ENCODE measurements around the gene CCL11. TPM values are rescaled to one million over a fixed set of nuclear protein-coding genes. Genes with fewer than 3 reads are reported as not detected.

The CCL11 gene
- total RNA-seq, 1 donor from 2014 or later: not detected

DNA sequence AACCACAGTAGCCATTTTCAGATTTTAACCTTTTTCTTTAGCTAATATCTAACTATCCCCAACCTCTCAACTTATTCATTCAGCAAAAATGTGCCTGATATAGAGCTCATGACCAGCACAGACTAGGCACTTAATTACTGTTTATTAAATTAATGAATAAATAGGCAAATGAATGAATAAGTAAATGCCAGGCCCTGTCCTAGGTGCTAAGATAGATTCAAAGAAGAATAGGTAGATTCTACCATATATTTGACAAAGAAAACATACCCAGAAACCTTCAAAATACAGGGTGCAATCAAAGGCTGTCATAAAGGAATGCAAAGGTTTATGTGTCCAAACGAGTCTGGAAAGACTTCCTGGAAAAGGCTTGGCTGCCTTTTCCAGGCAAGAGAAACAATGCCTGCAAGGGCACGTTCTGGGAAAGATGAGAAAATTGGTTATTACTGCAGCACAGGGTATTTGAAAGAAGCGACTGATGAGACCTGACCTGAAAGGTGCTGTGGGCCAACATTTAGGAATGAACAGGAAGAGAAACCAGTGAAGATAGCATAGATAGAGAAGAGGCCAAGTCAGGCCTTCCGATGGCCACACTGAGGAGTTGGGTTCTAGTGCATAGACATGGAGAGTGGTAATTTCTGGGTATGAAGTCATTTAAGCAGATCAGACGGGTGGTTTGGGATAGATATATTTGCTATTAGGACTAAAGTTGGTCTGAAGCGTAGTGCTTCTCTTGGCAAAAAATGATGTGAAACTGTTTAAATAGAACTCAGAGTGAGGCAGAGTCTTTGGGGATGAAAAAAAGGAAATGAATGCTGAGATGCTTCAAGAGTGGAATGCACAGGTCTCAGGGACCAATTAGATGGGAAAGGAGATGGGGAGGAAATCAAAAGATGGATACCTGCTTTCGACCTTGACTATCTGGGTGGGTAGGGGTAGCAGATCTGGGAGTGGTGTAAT, 41.9 kb upstream of the CCL11 start:
- H3K36me3 Mint-ChIP-seq: no peaks in the 10 kb centered on the region
- no peak for DNase-seq (ENCODE audit: extremely low spot score, unreplicated experiment)
- H3K4me3 Mint-ChIP-seq: no peak overlapping the region
- H3K27ac Mint-ChIP-seq: no peak overlapping the region
- no peaks in the 10 kb centered on the region for H3K9me3 Mint-ChIP-seq
- H3K4me1 Mint-ChIP-seq (ENCODE audit: unreplicated experiment): peaks cover 11% of the 10 kb centered on the region
- TF ChIP-seq, protein P1, sequence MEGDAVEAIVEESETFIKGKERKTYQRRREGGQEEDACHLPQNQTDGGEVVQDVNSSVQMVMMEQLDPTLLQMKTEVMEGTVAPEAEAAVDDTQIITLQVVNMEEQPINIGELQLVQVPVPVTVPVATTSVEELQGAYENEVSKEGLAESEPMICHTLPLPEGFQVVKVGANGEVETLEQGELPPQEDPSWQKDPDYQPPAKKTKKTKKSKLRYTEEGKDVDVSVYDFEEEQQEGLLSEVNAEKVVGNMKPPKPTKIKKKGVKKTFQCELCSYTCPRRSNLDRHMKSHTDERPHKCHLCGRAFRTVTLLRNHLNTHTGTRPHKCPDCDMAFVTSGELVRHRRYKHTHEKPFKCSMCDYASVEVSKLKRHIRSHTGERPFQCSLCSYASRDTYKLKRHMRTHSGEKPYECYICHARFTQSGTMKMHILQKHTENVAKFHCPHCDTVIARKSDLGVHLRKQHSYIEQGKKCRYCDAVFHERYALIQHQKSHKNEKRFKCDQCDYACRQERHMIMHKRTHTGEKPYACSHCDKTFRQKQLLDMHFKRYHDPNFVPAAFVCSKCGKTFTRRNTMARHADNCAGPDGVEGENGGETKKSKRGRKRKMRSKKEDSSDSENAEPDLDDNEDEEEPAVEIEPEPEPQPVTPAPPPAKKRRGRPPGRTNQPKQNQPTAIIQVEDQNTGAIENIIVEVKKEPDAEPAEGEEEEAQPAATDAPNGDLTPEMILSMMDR (conservative IDR thresholded peaks at IDR 0.05): no peak
- H3K27me3 Mint-ChIP-seq: peaks cover 5% of the 10 kb centered on the region

DNA sequence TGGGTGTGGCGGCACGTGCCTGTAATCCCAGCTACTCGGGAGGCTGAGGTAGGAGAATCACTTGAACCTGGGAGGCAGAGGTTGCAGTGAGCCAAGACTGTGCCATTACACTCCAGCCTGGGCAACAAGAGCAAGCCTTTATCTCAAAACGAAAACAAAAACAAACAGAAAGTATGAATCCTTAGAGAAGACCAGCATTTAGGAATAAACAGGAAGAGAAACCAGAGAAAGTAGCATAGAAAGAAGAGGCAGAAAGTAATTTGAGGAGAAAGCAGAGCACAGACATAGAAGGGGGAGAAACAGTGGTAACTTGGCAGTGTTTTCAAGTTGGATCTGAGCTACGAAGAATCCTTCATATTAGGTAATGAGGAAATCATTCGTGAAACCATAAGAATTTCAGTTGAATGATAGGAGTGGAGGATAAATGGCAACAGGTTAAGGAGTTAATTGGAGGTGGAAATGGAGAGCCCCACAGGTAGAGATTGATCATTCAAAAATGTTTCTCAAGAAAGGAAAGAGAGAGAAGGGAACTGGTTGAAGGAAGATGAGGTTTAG, 40.1 kb upstream of the CCL11 start:
- Mint-ChIP-seq H3K4me1 (ENCODE audit: unreplicated experiment) (peaks cover under 1% of the 10 kb centered on the region), H3K9me3 (no peaks in the 10 kb centered on the region), H3K27ac (no peak overlapping the region), H3K4me3 (no peak overlapping the region), H3K27me3 (peaks cover 5% of the 10 kb centered on the region), H3K36me3 (no peaks in the 10 kb centered on the region)
- DNase-seq (ENCODE audit: extremely low spot score, unreplicated experiment): no peak
- TF ChIP-seq, protein P1 (conservative IDR thresholded peaks at IDR 0.05): no peak

DNA sequence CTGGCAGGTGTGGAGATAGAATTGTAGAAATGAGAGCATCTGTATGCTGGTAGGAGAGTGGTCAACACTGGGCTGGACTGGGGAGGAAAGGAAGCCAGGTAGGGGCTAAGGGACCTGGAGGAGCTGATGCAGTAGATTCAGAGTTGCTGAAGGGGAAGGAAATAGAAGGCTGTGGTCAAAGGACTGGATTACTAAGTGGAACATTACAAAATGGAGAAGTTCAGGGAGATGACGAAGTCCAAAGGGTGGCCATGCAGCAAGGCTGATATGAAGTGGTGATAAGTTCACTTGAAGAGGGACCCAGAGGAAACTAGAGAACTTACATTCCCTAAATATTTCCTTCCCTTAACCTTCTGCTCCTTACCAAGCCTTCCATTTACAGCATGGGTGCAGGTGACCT, 39.1 kb upstream of the CCL11 start:
- Mint-ChIP-seq H3K4me3 (no peak overlapping the region), H3K27me3 (peaks cover 9% of the 10 kb centered on the region)

DNA sequence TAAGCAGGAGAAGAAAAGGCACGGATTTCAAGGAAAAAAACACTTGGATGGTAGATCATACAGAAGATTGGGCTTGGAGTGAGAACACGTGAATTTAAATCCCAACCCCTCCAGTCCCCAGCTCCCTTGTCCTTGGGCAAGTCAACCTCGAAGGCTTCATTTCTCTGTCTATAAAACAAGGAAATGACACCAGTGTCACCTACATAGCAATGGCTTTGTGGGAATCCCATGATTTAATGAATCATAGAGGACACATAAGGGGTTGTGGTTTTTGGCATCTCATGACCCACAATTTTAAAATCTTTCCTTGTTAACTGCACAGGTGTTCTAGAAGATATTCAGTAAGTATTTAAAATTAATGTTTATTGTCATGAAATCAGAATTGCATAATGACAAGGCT, 38.7 kb upstream of the CCL11 start:
- Mint-ChIP-seq H3K27ac (no peak overlapping the region), H3K9me3 (no peaks in the 10 kb centered on the region), H3K27me3 (peaks cover 9% of the 10 kb centered on the region), H3K4me3 (no peak overlapping the region), H3K4me1 (ENCODE audit: unreplicated experiment) (peaks cover 9% of the 10 kb centered on the region), H3K36me3 (no peaks in the 10 kb centered on the region)
- DNase-seq (ENCODE audit: extremely low spot score, unreplicated experiment): no peak
- TF ChIP-seq, protein P1 (conservative IDR thresholded peaks at IDR 0.05): no peak

More for the DNA sequence above, 39.1 kb upstream of the CCL11 start:
- no peaks in the 10 kb centered on the region for H3K9me3 Mint-ChIP-seq
- no peak for DNase-seq (ENCODE audit: extremely low spot score, unreplicated experiment)
- H3K4me1 Mint-ChIP-seq (ENCODE audit: unreplicated experiment): peaks cover 9% of the 10 kb centered on the region
- TF ChIP-seq, protein P1 (conservative IDR thresholded peaks at IDR 0.05): no peak
- H3K27ac Mint-ChIP-seq: no peak overlapping the region
- H3K36me3 Mint-ChIP-seq: no peaks in the 10 kb centered on the region

DNA sequence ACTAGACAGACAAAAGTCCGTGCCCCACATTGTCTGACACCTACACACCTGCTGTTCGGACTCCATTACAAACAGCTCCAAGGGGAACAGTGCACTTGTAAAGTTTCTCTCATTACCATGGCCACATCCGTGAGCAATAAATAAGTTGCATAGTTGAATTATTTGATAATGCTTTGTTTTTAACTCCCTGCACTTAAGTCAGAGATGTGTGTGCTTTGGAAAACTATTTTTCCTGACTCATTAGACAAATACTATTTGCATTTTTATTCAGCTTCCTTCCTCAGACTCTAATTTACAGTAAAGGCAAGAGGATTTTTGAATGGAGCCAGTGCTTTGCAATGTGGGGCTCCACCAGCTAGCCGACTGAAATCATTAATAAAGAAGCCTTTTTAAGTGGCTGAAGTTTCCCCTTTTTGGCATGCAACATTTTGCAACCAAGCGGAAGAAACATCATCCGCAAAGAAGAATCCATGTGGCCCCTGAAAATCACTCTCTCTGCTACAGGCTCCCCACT, 37.0 kb upstream of the CCL11 start:
- Mint-ChIP-seq H3K9me3 (no peaks in the 10 kb centered on the region), H3K4me3 (no peak overlapping the region), H3K27me3 (peaks cover 9% of the 10 kb centered on the region), H3K27ac (no peak overlapping the region), H3K4me1 (ENCODE audit: unreplicated experiment) (peaks cover 16% of the 10 kb centered on the region), H3K36me3 (no peaks in the 10 kb centered on the region)
- no peak for DNase-seq (ENCODE audit: extremely low spot score, unreplicated experiment)
- TF ChIP-seq, protein P1 (conservative IDR thresholded peaks at IDR 0.05): no peak

Data from type B pancreatic cell (in vitro differentiated cells).